Lung microvascular endothelial cell (primary cell): ENCODE data around the gene BRD2. TPM values are rescaled to one million over a fixed set of nuclear protein-coding genes. Genes with fewer than 3 reads are reported as not detected.
A peak's percentile ranks its signal among the peaks of the same experiment; 100 is the strongest.

Experiments
- DNase-seq, 2 donors: peaks; one replicate each; pipeline versions ENCODE4 v3.0.0 to v3.0.0-alpha.2; 2010; ENCODE audit warnings: low read depth in 2 of 2
- total RNA-seq: library from RNA; depleted of rRNA; stranded (reverse); fragments of >200 nt; gene quantifications from 2 replicates; pipeline ENCODE4 v1.2.1, GENCODE V29; 2014

BRD2 gene
- total RNA-seq, 1 donor from 2014 or later: 49.8 TPM

GRCh38 chr6:32989368-32989767 lies 21.0 kb downstream of the BRD2 start:
- DNase-seq: no peak

GRCh38 chr6:32991972-32992371 lies 23.6 kb downstream of the BRD2 start:
- no peak for DNase-seq

- no peak for DNase-seq
Measured at GRCh38 chr6:32993363-32993973, 25.1 kb downstream of the BRD2 start.

GRCh38 chr6:32995448-32995847 lies 27.1 kb downstream of the BRD2 start:
- DNase-seq: no peak

- peak; percentile 19 to 23 for DNase-seq
Measured at GRCh38 chr6:33000055-33000454, 31.7 kb downstream of the BRD2 start.

- no peak for DNase-seq
Measured at GRCh38 chr6:33001685-33002084, 33.3 kb downstream of the BRD2 start.

GRCh38 chr6:33004940-33005339 lies 36.5 kb downstream of the BRD2 start:
- no peak for DNase-seq

GRCh38 chr6:33007831-33008400 lies 39.5 kb downstream of the BRD2 start:
- no peak for DNase-seq

GRCh38 chr6:33008944-33009861 lies 40.8 kb downstream of the BRD2 start, which contains the start of gene HLA-DOA:
TSS of gene HLA-DOA (minus strand) at chr6:33009591.
- DNase-seq: no peak

- no peak for DNase-seq
Measured at GRCh38 chr6:33010356-33010755, 42.0 kb downstream of the BRD2 start.

GRCh38 chr6:33013608-33014007 lies 45.2 kb downstream of the BRD2 start:
- DNase-seq: no peak

- DNase-seq: peak; percentile 86 to 87
Measured at GRCh38 chr6:33014841-33015634, 46.6 kb downstream of the BRD2 start.

GRCh38 chr6:33015798-33016197 lies 47.4 kb downstream of the BRD2 start:
- no peak for DNase-seq

- no peak for DNase-seq
Measured at GRCh38 chr6:33017018-33017417, 48.6 kb downstream of the BRD2 start.

GRCh38 chr6:33017694-33018353 lies 49.4 kb downstream of the BRD2 start:
- no peak for DNase-seq

GRCh38 chr6:33018418-33018817 lies 50.0 kb downstream of the BRD2 start:
- no peak for DNase-seq

GRCh38 chr6:33018904-33019303 lies 50.5 kb downstream of the BRD2 start:
- DNase-seq: peak; percentile 72 to 83

GRCh38 chr6:33019372-33019771 lies 51.0 kb downstream of the BRD2 start:
- DNase-seq: no peak

- DNase-seq: no peak
Measured at GRCh38 chr6:33021917-33022316, 53.5 kb downstream of the BRD2 start.

GRCh38 chr6:33023536-33023935 lies 55.1 kb downstream of the BRD2 start:
- DNase-seq: no peak

GRCh38 chr6:33024521-33024920 lies 56.1 kb downstream of the BRD2 start:
- no peak for DNase-seq
